Measurements from ENCODE around the gene PTK7.
"Not testable (repeated sequence)": the region's sequence is repeated elsewhere in the genome, so short reads cannot be mapped to it uniquely, and the experiment has no call there.

PTK7 gene

DNA sequence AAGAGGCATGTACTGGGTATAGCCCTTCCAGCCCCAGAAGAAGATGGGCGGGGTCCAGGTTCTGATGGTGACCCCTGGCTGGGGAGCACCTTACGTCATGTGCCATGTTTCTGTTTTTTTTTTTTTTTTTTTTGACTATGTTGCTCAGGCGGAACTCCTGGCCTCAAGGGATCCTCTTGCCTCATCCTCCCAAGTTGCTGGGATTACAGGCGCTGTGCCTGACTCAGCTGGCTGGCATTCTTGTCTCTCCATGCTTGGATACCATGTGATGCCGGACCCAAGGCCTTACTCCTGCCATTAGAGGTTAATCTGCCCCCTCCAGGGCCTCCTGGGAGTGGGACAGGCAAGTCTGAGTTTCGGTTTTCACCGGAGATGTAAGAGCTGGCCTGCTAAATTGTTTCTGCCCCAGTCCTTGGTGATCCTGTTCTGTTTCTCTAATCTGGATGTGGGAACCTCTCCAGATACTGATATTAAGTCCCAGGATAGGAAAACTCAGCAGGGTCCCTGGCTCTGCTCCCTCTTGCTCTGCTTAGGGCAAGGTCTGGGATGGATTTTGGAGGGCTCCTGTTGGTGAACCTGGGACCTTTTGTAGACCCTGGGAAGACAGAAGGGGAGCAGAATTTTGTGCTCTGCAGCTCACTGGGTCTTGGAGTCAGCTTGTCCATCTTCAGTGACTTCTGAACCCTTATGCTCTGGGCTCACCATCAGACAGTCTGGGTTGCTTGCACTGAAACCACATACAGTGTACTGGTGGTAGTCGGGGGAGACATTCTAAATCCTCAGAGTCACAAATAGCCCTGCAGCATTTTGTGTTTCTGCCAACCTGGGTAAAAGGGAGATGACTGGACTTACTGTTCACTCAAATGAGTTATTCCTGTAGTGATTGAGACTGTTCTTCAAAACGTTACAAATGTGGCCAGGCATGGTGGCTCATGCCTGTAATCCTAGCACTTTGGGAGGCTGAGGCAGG is 45.1 kb downstream of the PTK7 start:
- DNase-seq, result no peak

GRCh38 chr6:43122146-43122545 is 46.0 kb downstream of the PTK7 start:
- no peak for DNase-seq

GRCh38 chr6:43123461-43124314 is 47.6 kb downstream of the PTK7 start:
- peak; percentile 41 for DNase-seq

DNA sequence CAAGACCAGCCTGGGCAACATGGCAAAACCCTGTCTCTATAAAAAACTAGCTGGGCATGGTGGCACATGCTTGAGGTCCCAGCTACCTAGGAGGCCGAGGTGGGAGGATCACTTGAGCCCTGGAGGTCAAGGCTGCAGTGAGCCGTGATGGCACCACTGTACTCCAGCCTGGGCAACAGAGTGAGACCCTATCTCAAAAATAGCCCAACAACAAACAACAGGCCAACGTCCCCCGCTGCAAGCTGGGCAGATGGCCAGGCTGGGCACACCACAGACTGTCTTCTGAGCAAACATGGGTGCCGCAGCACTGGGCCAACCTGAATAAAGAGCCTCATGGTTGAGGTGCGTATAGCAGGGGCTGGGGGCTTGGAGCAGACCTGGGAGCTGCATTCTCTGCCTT is 48.4 kb downstream of the PTK7 start:
- no peak for DNase-seq

GRCh38 chr6:43125119-43125518 is 49.0 kb downstream of the PTK7 start:
- no peak for DNase-seq

GRCh38 chr6:43125555-43125954 is 49.4 kb downstream of the PTK7 start:
- no peak for DNase-seq

- DNase-seq, result no peak
Observed at GRCh38 chr6:43127180-43127579, 51.1 kb downstream of the PTK7 start.

DNA sequence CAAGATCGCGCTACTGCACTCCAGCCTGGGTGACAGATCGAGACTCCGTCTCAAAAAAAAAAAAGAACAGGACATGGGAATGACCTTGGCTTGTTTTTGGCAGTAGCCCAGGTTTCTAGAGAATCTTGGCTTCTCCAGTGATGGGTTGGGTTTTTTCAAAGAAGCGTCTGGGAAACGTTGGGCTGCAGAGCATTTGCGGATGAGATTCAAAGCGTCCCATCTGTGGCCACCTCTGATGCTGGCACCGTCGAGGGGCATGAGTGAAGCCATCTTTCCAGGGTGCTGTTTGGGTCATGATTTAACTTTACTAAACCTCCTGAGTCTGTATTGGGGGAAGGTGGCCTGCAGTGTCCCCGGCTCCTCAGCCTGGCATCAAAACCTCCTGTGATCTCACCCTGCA is 51.8 kb downstream of the PTK7 start:
- no peak for DNase-seq

DNA sequence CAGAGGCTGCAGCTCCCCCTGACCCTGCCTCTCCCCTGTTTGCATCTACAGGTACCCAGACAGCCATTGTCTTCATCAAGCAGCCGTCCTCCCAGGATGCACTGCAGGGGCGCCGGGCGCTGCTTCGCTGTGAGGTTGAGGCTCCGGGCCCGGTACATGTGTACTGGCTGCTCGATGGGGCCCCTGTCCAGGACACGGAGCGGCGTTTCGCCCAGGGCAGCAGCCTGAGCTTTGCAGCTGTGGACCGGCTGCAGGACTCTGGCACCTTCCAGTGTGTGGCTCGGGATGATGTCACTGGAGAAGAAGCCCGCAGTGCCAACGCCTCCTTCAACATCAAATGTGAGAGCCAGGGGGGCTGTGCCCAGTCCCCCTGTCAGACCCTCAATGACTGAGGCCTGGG is 52.8 kb downstream of the PTK7 start:
- no peak for DNase-seq

- no peak for DNase-seq
Observed at GRCh38 chr6:43129434-43130194, 53.5 kb downstream of the PTK7 start.

DNA sequence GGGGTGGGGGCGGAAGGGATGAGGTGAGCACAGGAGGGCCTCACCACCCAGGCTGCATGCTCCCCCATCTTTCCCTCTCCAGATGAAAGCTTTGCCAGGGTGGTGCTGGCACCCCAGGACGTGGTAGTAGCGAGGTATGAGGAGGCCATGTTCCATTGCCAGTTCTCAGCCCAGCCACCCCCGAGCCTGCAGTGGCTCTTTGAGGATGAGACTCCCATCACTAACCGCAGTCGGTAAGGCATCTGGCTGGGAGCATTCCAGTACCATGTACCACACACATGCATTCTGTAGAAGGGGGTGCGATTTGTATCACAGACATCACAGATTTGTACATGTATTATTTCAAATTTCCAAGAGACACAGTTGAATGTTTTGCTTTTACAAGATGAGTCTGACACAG is 54.3 kb downstream of the PTK7 start:
- DNase-seq, result no peak

- not testable (repeated sequence) for DNase-seq
Observed at GRCh38 chr6:43131379-43131778, 55.3 kb downstream of the PTK7 start.

DNA sequence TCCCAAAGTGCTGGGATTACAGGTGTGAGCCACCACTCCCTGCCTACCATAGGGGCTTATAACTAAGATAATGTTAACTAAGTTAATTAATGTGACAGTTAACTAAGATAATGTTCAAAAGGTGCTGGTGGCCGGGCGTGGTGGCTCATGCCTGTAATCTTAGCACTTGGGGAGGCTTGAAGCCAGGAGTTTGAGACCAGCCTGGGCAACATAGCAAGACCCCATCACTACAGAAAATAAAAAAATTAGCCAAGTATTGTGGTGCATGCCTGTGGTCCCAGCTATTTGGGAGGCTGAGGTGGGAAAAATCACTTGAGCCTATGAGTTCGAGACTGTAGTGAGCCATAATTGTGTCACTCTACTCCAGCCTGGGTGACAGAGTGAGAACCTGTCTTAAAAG is 62.2 kb downstream of the PTK7 start:
- no peak for DNase-seq

DNA sequence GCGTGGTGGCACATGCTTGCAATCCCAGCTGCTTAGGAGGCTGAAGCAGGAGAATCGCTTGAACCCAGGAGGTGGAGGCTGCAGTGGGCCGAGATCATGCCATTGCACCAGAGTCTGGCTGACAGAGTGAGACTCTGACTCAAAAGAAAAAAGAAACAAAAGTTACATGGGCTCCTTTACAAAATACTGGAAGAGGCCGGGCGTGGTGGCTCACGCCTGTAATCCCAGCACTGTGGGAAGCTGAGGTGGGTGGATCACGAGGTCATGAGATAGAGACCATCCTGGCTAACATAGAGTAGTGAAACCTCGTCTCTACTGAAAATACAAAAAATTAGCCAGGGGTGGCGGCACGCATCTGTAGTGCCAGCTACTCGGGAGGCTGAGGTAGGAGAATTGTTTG is 63.9 kb downstream of the PTK7 start:
- not testable (repeated sequence) for DNase-seq

GRCh38 chr6:43141644-43142043 is 65.5 kb downstream of the PTK7 start:
- DNase-seq, result no peak

- no peak for DNase-seq
Observed at GRCh38 chr6:43142101-43142500, 66.0 kb downstream of the PTK7 start.

DNA sequence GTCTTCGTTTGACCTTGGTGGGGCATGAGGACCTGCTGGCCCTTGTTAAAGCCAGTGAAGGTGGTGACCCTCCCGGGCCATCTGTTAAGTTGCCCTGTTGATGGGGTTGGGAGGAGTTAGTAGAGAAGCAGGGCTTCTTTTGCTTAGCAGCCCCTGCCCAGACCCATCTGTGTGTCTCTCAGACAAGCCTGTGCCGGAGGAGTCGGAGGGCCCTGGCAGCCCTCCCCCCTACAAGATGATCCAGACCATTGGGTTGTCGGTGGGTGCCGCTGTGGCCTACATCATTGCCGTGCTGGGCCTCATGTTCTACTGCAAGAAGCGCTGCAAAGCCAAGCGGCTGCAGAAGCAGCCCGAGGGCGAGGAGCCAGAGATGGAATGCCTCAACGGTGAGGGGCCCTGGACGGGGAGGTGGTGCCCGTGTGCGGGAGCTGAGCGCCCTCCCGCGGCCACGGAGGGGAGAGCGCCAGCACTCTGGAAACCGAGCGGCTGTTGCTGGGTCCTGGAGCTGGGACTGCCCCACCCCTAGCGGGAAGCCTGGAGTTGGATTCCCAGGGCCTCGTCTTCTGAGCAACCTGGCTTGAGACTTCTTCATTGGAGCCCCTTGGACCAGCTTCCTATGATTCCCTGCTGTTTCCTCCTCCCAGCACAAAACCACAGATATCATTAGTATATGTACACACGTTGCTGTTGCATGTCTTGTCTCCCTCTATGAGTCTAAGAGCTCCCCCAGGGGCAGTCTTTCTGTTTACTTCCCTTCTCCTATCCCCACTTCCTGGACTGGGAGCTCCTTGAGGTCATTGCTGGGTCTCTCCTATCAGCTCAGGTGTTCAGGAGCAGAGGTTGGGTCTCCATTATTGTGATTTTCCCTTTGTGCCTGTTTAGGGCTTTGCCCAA is 67.4 kb downstream of the PTK7 start:
- peak; percentile 44 for DNase-seq

DNA sequence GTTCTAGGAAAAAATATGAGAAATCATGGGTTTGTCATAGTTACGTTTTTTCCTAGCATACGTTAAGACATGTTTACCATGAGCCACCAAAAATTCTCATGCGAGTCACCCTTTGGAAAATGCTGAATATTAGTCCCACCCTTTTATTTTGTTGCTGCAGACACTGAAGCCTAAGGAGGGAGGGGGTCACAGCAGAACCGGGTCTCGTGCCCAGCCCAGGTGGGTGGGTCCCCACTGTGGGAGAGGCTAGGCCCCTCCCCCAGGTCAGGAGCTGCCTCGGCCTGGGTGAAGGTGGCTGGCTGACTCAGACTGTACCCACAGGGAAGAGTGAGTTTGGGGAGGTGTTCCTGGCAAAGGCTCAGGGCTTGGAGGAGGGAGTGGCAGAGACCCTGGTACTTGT is 68.8 kb downstream of the PTK7 start:
- DNase-seq, result no peak

GRCh38 chr6:43146261-43146660 is 70.1 kb downstream of the PTK7 start:
- DNase-seq, result no peak

GRCh38 chr6:43146709-43147688 is 70.9 kb downstream of the PTK7 start:
- DNase-seq, result no peak
